HepG2 (cell line): ENCODE measurements around the gene ZNF277. TPM values are rescaled to one million over a fixed set of nuclear protein-coding genes. Genes with fewer than 3 reads are reported as not detected.

ENCODE experiments used
- EEA1 ChIP-seq: sonication (generic); formaldehyde crosslinking; IDR thresholded peaks from 2 replicates; pipeline ENCODE4 v1.5.1; 2020; ENCODE audit warnings: mild to moderate bottlenecking, missing genetic modification reagents, borderline replicate concordance
- FOSL1 ChIP-seq: sonication (generic); formaldehyde crosslinking; IDR thresholded peaks from 2 replicates; pipeline ENCODE4 v1.9.0; 2021; ENCODE audit warnings: missing genetic modification reagents, borderline replicate concordance
- HDAC2 ChIP-seq: sonication (generic); formaldehyde crosslinking; IDR thresholded peaks from 2 replicates; pipeline ENCODE4 v1.4.0; 2020; ENCODE audit warnings: missing genetic modification reagents
- MEIS2 ChIP-seq: sonication (generic); formaldehyde crosslinking; IDR thresholded peaks from 2 replicates; pipeline ENCODE4 v1.9.0; 2021; ENCODE audit warnings: mild to moderate bottlenecking, missing genetic modification reagents
- NKX3-1 ChIP-seq: sonication (generic); formaldehyde crosslinking; IDR thresholded peaks from 2 replicates; pipeline ENCODE4 v1.5.0; 2020; ENCODE audit warnings: missing genetic modification reagents
- PHF21A ChIP-seq: sonication (generic); formaldehyde crosslinking; IDR thresholded peaks from 2 replicates; pipeline ENCODE4 v1.5.0; 2020; ENCODE audit warnings: mild to moderate bottlenecking, missing genetic modification reagents
- SIN3A ChIP-seq: IDR thresholded peaks from 2 replicates; pipeline ENCODE4 v1.6.1; 2011; ENCODE audit warnings: low read depth, mild to moderate bottlenecking, control low read depth, low read length, borderline replicate concordance
- TBX2 ChIP-seq: sonication (generic); formaldehyde crosslinking; IDR thresholded peaks from 2 replicates; pipeline ENCODE4 v1.5.0; 2020; ENCODE audit warnings: missing genetic modification reagents, mild to moderate bottlenecking, borderline replicate concordance
- ZFP37 ChIP-seq: sonication (generic); formaldehyde crosslinking; IDR thresholded peaks from 2 replicates; pipeline ENCODE4 v1.4.0; 2020; ENCODE audit warnings: missing genetic modification reagents, borderline replicate concordance
- ZNF260 ChIP-seq: sonication (generic); formaldehyde crosslinking; IDR thresholded peaks from 2 replicates; pipeline ENCODE4 v1.4.0; 2020; ENCODE audit warnings: missing genetic modification reagents, low read depth, mild to moderate bottlenecking, borderline replicate concordance
- ZNF343 ChIP-seq: sonication (generic); formaldehyde crosslinking; IDR thresholded peaks from 2 replicates; pipeline ENCODE4 v1.4.0; 2020; ENCODE audit warnings: mild to moderate bottlenecking, missing genetic modification reagents
- polyA plus RNA-seq, 8 experiments: library from polyadenylated mRNA; depleted of rRNA in 3 of 8; stranded (reverse) in 7 of 8; unstranded in 1 of 8; fragments of >200 nt; fragmentation: Illumina TruSeq in 4 of 8; extraction: Trizol in 4 of 8; gene quantifications; 2 replicates each; pipeline versions ENCODE4 v1.2.1 to v1.2.3, GENCODE V29; 2011 to 2016; ENCODE audit warnings: low read depth in 4 of 8, missing spikeins in 1 of 8, mixed read lengths in 1 of 8; ENCODE audit not compliant: insufficient read depth in 1 of 8
- total RNA-seq, 5 experiments: library from RNA; depleted of rRNA; stranded (reverse); fragments of >200 nt; fragmentation: Illumina TruSeq; extraction: Trizol; gene quantifications; 2 replicates each; pipeline ENCODE4 v1.2.3, GENCODE V29; 2016; ENCODE audit warnings: low read depth in 1 of 5
- TF ChIP-seq, protein P1 (sequence below): sonication (generic); formaldehyde crosslinking; IDR thresholded peaks from 2 replicates; pipeline ENCODE4 v1.4.0; 2020; ENCODE audit warnings: missing genetic modification reagents
- TF ChIP-seq, protein P2 (sequence below), 2 experiments: sonication (generic) in 1 of 2; formaldehyde crosslinking in 1 of 2; IDR thresholded peaks; 2 replicates each; pipeline versions ENCODE4 v1.4.0 to v1.6.1; 2016 to 2020; ENCODE audit warnings: borderline replicate concordance in 1 of 2, low read depth in 1 of 2, mild to moderate bottlenecking in 1 of 2, missing genetic modification reagents in 1 of 2
- TF ChIP-seq, protein P3 (sequence below): IDR thresholded peaks from 2 replicates; pipeline ENCODE4 v1.6.1; 2016; ENCODE audit warnings: low read depth, control low read depth
- TF ChIP-seq, protein P4 (sequence below): sonication (generic); formaldehyde crosslinking; IDR thresholded peaks from 2 replicates; pipeline ENCODE4 v1.4.0; 2020; ENCODE audit warnings: mild to moderate bottlenecking, missing genetic modification reagents

Gene ZNF277
- total and polyA plus RNA-seq, 2 of the 13 experiments (the other 11 are each of a cell fraction or from before 2014, with no cell fraction given) = 29.1 to 30.1 TPM

DNA sequence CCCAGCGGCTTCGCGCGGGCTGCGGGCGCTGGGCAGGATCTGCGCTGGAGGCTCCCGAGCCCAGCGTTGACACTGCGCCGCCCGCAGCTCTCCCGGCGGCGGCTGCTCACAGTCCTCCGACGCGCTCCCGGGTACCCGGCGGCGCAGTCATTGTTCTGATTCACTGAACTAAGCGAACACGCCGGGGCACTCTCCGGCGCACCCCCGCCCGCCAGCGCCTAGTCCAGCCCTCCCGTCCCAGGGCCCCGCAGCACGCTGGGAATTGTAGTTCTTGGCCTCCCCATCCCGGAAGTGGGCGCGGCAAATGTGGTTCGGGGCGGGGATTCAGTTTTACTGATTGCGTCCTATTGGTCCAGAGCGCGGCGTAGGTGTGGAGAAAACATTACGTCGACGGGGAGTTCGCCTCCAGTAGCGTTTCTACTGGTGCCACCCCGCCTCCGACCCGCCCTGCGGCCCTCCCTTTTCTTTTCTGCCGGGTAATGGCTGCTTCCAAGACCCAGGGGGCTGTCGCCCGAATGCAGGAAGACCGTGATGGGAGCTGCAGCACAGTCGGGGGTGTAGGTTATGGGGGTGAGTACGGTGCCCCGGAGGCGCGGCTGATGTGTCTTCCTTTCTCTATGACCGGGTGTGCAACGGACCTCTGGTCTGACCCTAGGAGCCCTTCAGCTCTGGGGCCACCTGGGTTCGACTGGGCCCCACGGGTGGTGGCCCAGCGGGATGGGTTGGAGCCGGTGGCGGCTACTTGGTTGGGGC is at the start of gene ZNF277, which contains the start of gene DOCK4 (continued):
- TF ChIP-seq FOSL1 (CRISPR knock-in tag) (0 out of 2 replicates have a peak, but pooled peaks have one; percentile 7), ZNF260 (CRISPR knock-in tag) (no peak), PHF21A (CRISPR knock-in tag) (peak; percentile 47; the same call in 1 of the 2 replicates), SIN3A (peak; percentile 7; the same call in 1 of the 2 replicates), MEIS2 (CRISPR knock-in tag) (peak; percentile 33; the same call in 1 of the 2 replicates), HDAC2 (CRISPR knock-in tag) (0 out of 2 replicates have a peak, but pooled peaks have one; percentile 50), EEA1 (CRISPR knock-in tag) (no peak), NKX3-1 (CRISPR knock-in tag) (no peak), TBX2 (CRISPR knock-in tag) (peak; percentile 86), ZFP37 (no peak), ZNF343 (CRISPR knock-in tag) (0 out of 2 replicates have a peak, but pooled peaks have one; percentile 46)
- TF ChIP-seq, protein P1, sequence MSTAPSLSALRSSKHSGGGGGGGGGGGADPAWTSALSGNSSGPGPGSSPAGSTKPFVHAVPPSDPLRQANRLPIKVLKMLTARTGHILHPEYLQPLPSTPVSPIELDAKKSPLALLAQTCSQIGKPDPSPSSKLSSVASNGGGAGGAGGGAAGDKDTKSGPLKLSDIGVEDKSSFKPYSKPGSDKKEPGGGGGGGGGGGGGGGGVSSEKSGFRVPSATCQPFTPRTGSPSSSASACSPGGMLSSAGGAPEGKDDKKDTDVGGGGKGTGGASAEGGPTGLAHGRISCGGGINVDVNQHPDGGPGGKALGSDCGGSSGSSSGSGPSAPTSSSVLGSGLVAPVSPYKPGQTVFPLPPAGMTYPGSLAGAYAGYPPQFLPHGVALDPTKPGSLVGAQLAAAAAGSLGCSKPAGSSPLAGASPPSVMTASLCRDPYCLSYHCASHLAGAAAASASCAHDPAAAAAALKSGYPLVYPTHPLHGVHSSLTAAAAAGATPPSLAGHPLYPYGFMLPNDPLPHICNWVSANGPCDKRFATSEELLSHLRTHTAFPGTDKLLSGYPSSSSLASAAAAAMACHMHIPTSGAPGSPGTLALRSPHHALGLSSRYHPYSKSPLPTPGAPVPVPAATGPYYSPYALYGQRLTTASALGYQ (CRISPR knock-in tag) = no peak
- TF ChIP-seq, protein P2, sequence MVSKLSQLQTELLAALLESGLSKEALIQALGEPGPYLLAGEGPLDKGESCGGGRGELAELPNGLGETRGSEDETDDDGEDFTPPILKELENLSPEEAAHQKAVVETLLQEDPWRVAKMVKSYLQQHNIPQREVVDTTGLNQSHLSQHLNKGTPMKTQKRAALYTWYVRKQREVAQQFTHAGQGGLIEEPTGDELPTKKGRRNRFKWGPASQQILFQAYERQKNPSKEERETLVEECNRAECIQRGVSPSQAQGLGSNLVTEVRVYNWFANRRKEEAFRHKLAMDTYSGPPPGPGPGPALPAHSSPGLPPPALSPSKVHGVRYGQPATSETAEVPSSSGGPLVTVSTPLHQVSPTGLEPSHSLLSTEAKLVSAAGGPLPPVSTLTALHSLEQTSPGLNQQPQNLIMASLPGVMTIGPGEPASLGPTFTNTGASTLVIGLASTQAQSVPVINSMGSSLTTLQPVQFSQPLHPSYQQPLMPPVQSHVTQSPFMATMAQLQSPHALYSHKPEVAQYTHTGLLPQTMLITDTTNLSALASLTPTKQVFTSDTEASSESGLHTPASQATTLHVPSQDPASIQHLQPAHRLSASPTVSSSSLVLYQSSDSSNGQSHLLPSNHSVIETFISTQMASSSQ (IDR thresholded peaks at IDR 0.05; ENCODE audit: low read depth) = 0 out of 2 replicates have a peak, but pooled peaks have one; percentile 23
- TF ChIP-seq, protein P2 (CRISPR knock-in tag; IDR thresholded peaks at IDR 0.05; ENCODE audit: borderline replicate concordance) = peak; percentile 33; the same call in 1 of the 2 replicates
- TF ChIP-seq, protein P3, sequence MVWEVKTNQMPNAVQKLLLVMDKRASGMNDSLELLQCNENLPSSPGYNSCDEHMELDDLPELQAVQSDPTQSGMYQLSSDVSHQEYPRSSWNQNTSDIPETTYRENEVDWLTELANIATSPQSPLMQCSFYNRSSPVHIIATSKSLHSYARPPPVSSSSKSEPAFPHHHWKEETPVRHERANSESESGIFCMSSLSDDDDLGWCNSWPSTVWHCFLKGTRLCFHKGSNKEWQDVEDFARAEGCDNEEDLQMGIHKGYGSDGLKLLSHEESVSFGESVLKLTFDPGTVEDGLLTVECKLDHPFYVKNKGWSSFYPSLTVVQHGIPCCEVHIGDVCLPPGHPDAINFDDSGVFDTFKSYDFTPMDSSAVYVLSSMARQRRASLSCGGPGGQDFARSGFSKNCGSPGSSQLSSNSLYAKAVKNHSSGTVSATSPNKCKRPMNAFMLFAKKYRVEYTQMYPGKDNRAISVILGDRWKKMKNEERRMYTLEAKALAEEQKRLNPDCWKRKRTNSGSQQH = no peak
- TF ChIP-seq, protein P4, sequence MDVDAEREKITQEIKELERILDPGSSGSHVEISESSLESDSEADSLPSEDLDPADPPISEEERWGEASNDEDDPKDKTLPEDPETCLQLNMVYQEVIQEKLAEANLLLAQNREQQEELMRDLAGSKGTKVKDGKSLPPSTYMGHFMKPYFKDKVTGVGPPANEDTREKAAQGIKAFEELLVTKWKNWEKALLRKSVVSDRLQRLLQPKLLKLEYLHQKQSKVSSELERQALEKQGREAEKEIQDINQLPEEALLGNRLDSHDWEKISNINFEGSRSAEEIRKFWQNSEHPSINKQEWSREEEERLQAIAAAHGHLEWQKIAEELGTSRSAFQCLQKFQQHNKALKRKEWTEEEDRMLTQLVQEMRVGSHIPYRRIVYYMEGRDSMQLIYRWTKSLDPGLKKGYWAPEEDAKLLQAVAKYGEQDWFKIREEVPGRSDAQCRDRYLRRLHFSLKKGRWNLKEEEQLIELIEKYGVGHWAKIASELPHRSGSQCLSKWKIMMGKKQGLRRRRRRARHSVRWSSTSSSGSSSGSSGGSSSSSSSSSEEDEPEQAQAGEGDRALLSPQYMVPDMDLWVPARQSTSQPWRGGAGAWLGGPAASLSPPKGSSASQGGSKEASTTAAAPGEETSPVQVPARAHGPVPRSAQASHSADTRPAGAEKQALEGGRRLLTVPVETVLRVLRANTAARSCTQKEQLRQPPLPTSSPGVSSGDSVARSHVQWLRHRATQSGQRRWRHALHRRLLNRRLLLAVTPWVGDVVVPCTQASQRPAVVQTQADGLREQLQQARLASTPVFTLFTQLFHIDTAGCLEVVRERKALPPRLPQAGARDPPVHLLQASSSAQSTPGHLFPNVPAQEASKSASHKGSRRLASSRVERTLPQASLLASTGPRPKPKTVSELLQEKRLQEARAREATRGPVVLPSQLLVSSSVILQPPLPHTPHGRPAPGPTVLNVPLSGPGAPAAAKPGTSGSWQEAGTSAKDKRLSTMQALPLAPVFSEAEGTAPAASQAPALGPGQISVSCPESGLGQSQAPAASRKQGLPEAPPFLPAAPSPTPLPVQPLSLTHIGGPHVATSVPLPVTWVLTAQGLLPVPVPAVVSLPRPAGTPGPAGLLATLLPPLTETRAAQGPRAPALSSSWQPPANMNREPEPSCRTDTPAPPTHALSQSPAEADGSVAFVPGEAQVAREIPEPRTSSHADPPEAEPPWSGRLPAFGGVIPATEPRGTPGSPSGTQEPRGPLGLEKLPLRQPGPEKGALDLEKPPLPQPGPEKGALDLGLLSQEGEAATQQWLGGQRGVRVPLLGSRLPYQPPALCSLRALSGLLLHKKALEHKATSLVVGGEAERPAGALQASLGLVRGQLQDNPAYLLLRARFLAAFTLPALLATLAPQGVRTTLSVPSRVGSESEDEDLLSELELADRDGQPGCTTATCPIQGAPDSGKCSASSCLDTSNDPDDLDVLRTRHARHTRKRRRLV (CRISPR knock-in tag) = peak; percentile 78; the same call in 1 of the 2 replicates
